Measurements from ENCODE around the gene AGAP2.

The AGAP2 gene

DNA sequence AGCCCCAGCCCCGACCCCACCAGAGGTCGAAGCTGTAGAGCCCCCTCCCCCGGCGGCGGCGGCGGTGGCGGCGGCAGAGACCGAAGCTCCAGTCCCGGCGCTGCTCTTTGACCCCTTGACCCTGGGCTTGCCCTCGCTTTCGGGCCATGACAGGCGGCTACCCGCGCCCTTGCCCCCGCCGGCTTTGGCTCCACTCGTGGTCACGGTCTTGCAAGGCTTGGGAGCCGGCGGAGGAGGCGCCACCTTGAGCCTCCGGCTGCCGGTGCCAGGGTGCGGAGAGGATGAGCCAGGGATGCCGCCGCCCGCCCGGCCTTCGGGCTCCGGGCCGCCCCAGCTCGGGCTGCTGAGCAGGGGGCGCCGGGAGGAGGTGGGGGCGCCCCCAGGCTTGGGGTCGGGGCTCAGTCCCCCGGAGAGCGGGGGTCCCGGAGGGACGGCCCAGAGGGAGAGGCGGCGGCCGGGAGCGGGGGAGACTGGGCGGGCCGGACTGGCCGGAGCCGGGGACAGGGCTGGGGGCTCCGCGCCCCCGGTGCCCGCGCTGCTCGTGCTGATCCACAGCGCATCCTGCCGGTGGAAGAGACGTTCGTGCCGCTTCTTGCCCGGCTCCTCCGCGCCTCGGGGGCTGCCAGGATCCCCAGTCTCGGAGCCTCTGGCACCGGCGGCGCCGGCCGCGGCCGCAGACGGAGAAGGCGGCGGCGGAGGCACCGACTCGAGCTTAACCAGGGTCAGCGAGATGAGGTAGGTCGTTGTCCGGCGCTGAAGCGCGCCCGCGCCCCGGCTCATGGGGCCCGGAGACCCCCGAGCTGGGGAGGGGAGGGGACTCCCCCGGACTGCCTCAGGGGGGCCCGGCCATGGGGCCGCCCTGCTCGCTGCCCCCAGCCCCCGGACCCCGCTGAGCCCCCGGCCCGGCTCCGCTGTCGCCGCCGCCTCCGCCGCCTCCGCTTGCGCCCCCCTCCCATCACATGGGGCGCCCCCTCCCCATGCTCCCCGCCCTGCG, 778 bp downstream of the AGAP2 start:
- no peak for DNase-seq (ENCODE audit: extremely low read depth in 1 of 2, low read depth in 1 of 2)

DNA sequence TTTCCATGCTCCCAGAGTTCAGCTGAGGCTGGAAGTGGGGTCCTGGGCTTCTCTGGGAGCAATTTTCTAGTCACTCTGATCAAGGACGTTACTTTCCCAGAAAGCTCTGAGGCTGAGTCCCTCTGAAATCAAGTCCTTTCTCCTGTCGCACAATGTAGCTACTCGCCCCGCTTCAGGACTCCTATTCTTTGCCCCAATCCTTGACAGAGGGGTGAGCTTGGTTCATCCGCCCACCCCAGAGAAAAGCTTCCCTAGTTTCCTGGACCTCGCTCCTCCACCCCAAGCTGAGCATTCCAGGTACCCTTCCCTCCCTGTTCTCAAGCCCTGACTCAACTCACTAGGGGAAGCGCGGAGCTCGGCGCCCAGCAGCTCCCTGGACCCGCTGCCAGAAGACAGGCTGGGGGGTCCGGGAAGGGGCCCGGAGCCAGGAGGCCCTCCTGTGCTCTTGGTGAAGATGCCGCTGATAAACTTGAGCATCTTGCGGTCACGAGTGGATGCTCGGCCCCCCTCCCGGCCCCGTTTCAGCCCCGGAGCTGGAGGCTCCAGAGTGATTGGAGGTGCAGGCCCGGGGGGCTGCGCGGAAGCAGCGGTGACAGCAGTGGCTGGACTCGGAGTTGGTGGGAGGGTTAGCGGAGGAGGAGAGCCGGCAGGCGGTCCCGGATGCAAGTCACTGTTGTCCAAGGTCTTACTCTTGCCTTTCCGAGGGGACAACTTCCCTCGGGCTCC, 1.6 kb downstream of the AGAP2 start:
- DNase-seq (ENCODE audit: extremely low read depth in 1 of 2, low read depth in 1 of 2): no peak

- no peak for DNase-seq (ENCODE audit: extremely low read depth in 1 of 2, low read depth in 1 of 2)
Measured at GRCh38 chr12:57735952-57736740, 2.4 kb downstream of the AGAP2 start.

DNA sequence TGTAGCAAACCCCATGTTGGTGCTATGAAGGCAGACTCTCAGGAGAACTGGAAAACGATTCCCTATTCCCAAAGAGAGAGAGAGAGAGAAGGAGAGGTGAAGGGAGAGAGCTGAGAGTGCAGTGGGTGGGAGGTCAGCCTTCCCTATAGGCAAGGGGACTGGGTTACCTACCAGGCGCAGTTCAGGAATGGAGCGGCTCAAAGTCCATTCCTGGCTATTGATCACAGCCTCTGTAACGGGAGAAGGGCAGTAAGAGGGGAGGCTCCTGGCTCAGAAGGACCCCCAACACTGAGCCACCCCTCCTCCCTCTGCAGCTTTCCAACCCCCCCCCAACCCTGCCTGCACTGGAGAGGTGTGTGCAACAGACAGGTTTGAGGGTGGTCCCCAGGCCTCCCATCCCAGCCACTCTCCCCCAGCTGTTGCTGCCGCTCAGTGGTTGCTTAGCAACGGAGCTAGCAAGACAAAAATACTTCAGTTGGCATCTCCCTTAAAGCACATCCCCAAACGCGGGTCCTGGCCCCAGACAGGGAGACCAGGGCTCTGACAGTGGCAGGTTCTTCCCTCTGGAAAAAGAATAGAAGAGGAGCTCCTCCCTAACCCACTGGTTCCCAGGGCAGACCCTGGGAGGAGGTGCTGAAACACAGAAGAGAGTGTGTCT, 3.2 kb downstream of the AGAP2 start:
- no peak for DNase-seq (ENCODE audit: extremely low read depth in 1 of 2, low read depth in 1 of 2)

DNA sequence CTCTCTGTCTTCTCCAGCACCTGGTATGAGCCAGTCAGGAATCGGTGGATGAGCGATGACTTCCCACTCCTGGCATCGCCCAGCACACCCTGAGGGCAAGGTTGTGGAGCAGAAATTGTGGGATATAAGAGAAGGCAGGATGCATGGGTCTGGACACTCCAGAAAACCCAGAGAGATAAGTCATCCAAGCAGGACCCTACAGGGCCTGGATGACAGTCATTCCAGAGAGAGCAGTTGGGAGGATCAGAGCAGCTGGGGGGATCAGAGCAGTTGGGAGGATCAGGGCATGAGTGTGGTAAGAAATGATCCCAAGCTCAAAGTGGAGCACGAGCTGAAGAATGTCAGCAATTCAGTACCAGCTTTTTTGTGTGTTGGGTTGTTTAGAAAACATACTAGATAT, 4.0 kb downstream of the AGAP2 start:
- no peak for DNase-seq (ENCODE audit: extremely low read depth in 1 of 2, low read depth in 1 of 2)

- no peak for DNase-seq (ENCODE audit: extremely low read depth in 1 of 2, low read depth in 1 of 2)
Measured at GRCh38 chr12:57733928-57734327, 4.6 kb downstream of the AGAP2 start.

- no peak for DNase-seq (ENCODE audit: extremely low read depth in 1 of 2, low read depth in 1 of 2)
Measured at GRCh38 chr12:57732726-57733593, 5.6 kb downstream of the AGAP2 start.

DNA sequence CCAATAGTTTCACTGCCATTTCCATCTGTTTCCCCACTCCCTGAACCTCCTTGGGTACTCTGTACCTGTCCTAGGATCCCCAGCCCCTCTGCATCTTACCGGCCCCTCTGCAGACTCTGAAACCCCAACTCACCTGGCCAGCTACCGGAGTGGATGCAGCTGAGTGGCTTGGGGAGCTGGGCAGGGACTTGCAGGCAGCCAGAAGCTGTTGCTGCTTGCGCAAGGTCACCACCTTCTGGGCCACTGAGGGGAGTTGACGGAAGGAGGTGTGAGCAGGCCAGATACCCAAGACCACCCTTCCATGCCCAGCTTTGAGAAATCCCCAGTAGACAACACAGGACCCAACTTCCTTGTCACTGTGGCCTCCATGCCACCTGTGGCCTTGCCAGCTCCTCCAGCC, 6.3 kb downstream of the AGAP2 start:
- DNase-seq (ENCODE audit: extremely low read depth in 1 of 2, low read depth in 1 of 2): no peak

GRCh38 chr12:57731411-57732080, 7.0 kb downstream of the AGAP2 start:
- DNase-seq (ENCODE audit: extremely low read depth in 1 of 2, low read depth in 1 of 2): no peak

GRCh38 chr12:57730336-57731067, 8.0 kb downstream of the AGAP2 start:
- DNase-seq (ENCODE audit: extremely low read depth in 1 of 2, low read depth in 1 of 2): no peak

DNA sequence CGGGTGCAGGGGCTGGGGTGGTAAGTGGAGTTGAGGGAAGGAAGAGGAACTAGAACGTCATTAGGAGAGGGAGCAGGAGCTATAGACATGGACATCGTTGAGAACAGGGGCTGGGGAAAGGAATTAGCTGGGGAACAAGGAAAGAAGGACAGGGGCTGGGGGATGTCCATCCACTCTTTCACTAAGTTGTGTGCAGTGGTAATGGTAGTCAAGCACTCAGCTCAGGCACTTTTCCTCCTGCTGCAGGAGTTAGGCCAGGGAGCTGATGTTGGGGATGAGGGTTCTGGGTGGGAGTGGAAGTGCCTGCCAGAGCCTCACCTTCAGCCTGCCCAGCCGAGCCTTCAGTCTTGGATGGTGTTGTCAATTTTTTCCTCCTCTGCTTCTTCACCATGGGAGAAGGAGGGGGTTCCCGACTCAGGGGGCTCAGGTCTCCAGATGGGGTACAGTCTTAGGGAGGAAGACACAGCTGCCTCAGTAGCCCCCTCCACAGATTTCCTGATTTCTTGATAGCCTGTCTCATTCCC, 9.2 kb downstream of the AGAP2 start:
- no peak for DNase-seq (ENCODE audit: extremely low read depth in 1 of 2, low read depth in 1 of 2)

DNA sequence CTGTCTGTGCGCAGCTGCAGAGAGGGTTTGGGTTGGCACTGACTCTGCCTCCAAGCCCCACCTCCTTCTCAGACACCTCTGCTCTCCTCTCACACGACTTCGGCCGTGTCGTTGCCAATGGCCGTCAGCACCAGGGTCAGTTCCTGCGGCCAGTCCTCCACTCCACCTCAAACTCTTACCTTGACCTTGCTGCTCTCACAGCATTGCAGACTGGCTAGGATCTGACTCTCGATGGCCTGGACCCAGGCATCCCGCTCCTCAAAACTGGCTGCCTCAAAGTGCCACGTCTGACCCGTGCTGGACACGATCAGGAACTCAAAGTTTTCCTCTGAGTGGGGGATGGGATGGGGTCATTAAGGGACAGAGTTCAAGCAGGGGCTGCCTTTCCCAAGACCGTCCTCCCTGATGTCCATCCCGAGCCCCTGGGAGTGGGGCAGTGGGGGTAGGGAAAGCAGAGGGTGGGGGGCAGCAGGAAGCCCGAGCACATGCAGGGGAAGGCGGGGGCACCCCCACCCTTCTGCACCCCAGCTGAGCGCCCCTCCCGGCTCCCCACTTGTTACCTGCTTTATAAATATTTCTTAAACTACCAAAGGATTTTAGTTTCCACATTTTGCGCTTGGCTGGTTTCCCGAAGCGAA, 10.7 kb downstream of the AGAP2 start:
- no peak for DNase-seq (ENCODE audit: extremely low read depth in 1 of 2, low read depth in 1 of 2)

- DNase-seq (ENCODE audit: extremely low read depth in 1 of 2, low read depth in 1 of 2): no peak
Measured at GRCh38 chr12:57726884-57727757, 11.4 kb downstream of the AGAP2 start.

DNA sequence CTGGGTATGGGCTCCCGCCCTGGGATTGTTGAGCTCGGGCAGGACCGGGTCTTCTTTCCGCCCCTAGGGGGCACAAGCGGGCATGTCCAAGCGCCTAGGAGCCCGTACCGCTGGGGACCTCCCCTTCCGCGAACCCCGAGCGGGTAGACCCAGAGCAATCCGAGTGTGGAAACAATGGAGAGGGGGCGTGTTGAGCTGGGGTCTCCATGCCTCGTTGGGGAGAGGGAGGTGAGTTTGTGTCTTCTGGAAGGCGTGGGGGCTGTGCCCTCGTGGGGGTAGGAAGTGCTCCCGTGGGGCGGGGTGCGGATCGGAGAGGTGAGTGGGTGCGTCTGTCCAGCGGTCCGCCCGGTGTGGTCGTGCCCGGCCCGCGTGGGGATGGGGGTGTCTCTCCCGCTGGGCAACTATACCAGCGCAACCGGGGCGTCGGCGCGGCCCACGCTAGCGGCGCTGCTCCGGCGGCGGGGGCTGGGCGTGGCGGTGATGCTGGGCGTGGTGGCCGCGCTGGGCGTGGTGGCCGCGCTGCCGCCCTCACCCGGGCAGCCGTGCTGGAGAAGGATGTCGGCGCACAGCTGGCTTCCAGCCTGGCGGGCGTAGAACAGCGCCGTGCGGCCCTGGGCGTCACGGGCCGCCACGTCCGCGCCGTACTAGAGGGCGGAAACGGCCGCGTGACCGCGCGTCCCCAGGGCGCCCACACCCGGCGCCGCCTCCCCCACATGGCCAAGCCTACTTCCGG, 12.2 kb downstream of the AGAP2 start:
- DNase-seq (ENCODE audit: extremely low read depth in 1 of 2, low read depth in 1 of 2): peak in 1 of 2 donors; percentile 20

GRCh38 chr12:57725851-57726150, 12.7 kb downstream of the AGAP2 start:
- no peak for DNase-seq (ENCODE audit: extremely low read depth in 1 of 2, low read depth in 1 of 2)

Data from stimulated activated CD8-positive, alpha-beta memory T cell treated with anti-CD3 and anti-CD28 coated beads, Interleukin-7, amount 100 ng/mL, for 48 hours (primary cell).